ENCODE results near the gene HBZ.

DNA sequence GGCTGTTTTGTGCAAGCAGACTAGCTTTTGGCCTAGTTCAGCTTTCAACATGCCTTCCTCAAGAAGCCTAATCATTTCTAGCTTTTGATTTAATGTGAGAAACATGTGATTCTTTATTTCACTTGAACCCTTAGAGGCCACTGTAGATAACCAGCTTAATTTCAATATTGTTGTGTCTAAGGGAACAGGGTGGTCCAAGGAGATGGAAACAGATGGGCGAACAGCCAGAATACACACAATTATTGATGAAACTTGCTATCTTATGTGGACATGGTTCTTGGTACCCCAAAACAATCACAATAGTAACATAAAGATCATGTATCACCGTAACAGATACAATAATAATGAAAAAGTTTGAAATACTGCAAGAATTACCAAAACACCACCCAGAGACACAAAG lies 18.7 kb upstream of the HBZ start:
- TF ChIP-seq SUZ12 (IDR thresholded peaks at IDR 0.05; ENCODE audit: extremely low read depth, insufficient read depth, insufficient read length) (no peak), ZNF274 (IDR thresholded peaks at IDR 0.05; ENCODE audit: low read depth, low read length) (no peak)

Measured in NT2/D1 (cell line).